T-helper 17 cell (primary cell): Measurements from ENCODE around the gene FOXA2. TPM values are rescaled to one million over a fixed set of nuclear protein-coding genes. Genes with fewer than 3 reads are reported as not detected.

Experiments
- ATAC-seq: fragments of 150-1000 bp; cut with Tn5 transposase; 2 replicates; pipeline ENCODE4 v1.10.0; 2021; ENCODE audit warnings: mild to moderate bottlenecking, moderate library complexity
- DNase-seq, 3 donors: peaks; one replicate each; pipeline versions ENCODE4 v3.0.0 to v3.0.0-alpha.2; 2020 to 2021
- H3K9me3 ChIP-seq: one replicate; pipeline ENCODE4 v1.7.0; 2013; ENCODE audit warnings: low read length, mild to moderate bottlenecking; ENCODE audit not compliant: control insufficient read depth, poor library complexity, severe bottlenecking
- H3K27ac Mint-ChIP-seq: one replicate; pipeline ENCODE4 v1.8.0; 2022; ENCODE audit warnings: mild to moderate bottlenecking, moderate library complexity, mixed read lengths
- H3K27me3 Mint-ChIP-seq: one replicate; pipeline ENCODE4 v1.8.0; 2022; ENCODE audit warnings: mixed read lengths
- H3K36me3 Mint-ChIP-seq: one replicate; pipeline ENCODE4 v1.8.0; 2022; ENCODE audit warnings: low read depth, mixed read lengths
- H3K4me1 Mint-ChIP-seq: one replicate; pipeline ENCODE4 v1.8.0; 2022; ENCODE audit warnings: mild to moderate bottlenecking, mixed read lengths
- H3K4me3 Mint-ChIP-seq: one replicate; pipeline ENCODE4 v1.8.0; 2022; ENCODE audit warnings: mild to moderate bottlenecking, moderate library complexity, mixed read lengths
- total RNA-seq, 4 donors: library from RNA in 2 of 4; stranded (reverse) in 2 of 4; gene quantifications; one replicate each; pipeline ENCODE4 v1.2.3 and lab custom pipeline; 2022 to 2026

The FOXA2 gene
- total RNA-seq (not detected), total RNA-seq (lab: John Stamatoyannopoulos, UW) (0 reads per million in 2 donors)

DNA sequence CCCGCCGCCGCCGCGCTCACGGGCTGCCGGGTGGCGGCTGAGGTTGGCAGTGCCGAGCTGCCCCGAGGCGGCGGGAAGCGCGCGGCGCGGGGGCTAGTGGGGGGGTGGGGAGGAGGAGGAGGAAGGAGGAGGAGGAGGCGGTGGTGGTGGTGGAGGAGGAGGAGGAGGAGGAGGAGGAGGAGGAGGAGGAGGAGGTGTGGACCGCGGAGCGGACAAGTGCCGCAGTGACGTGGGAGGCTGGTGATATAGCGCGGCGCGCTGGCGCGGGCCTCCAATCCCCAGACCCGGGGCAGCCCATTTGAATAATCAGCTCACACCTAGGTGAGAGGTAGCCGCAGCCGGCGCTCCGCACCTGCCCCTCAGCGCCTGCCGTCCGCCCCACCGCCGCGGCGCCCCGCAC lies at the start of gene FOXA2:
FOXA2 (minus strand) TSS at position 51 of the 400 bp plus-strand sequence. CDS start 294 bp downstream, outside the sequence.
- DNase-seq (no peak), ATAC-seq (no peak)
- no peaks in the 10 kb centered on the region for H3K4me1 Mint-ChIP-seq
- H3K4me3 Mint-ChIP-seq: no peak within 1 kb of the TSS
- H3K36me3 Mint-ChIP-seq: no peaks in the 10 kb centered on the region
- no peaks in the 10 kb centered on the region for H3K9me3 ChIP-seq
- H3K27me3 Mint-ChIP-seq: peaks cover 42% of the 10 kb centered on the region
- no peak within 1 kb of the TSS for H3K27ac Mint-ChIP-seq

DNA sequence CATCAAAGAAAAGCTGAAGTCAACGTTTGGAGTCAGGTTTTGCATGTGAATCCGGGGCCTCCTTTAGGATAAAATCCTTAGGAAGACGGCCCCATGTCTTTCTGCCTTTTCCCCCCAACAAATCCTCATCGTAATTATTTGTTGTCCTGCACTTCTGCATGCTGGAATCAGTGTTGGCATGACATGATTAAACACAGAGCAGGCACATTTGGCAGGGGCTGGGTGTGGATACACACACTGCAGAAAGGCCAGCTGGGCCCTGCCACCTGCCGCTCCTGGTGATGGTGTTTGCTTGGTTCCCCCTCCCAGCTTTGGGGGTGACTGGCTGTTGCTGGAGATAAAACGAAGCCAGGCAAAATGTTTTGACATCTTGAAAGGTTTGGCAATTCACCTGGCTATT lies 46.3 kb upstream of the FOXA2 start:
- no peak for ATAC-seq
- H3K4me1 Mint-ChIP-seq: no peaks in the 10 kb centered on the region
- no peaks in the 10 kb centered on the region for H3K27me3 Mint-ChIP-seq
- H3K36me3 Mint-ChIP-seq: no peaks in the 10 kb centered on the region
- H3K9me3 ChIP-seq: no peaks in the 10 kb centered on the region
- H3K4me3 Mint-ChIP-seq: no peak overlapping the region
- H3K27ac Mint-ChIP-seq: no peak overlapping the region
- DNase-seq: no peak

DNA sequence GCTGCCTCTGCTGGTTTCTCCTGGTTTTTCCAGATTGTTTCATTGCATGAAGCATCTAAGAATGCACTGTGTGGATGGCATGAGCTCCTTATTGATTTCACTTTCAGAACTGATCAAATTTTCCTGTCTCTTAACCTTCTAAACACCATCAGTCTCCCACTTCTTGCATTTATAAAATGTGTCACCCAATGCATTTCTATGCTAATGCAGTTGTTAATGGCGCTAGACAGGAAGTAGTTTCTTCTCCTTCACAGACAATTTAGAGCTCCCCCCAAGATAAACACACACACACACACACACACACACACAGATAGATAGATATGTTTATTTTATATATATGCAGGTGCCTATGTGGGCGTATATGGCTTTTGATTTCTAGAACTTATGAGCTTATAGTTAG lies 45.6 kb upstream of the FOXA2 start:
- H3K27ac Mint-ChIP-seq: no peak overlapping the region

DNA sequence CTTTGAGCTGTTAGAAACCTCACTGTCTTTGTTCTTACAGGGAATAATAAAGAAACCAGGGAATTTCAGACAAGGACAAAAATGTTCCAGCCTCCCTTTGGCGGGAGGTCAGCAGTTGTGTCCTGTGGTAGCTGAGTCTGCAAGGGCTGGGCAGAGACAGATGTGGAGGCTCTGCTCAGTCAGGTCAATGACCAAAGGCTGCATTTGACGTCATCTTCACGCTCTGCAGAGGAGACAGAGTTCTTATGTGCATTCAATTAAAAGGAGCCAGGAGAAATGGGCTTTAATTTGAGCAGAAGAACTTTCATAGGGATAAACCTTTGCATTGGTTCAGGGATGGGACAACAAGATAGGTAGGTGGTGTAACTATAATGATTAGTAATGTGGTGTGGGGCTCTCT lies 45.1 kb upstream of the FOXA2 start:
- ATAC-seq: no peak
- Mint-ChIP-seq H3K27ac (no peak overlapping the region), H3K4me3 (no peak overlapping the region), H3K27me3 (no peaks in the 10 kb centered on the region), H3K36me3 (no peaks in the 10 kb centered on the region), H3K4me1 (no peaks in the 10 kb centered on the region)
- no peak for DNase-seq
- H3K9me3 ChIP-seq: no peaks in the 10 kb centered on the region

More for the DNA sequence above, 45.6 kb upstream of the FOXA2 start:
- no peak for ATAC-seq
- DNase-seq: no peak
- H3K9me3 ChIP-seq: no peaks in the 10 kb centered on the region
- Mint-ChIP-seq H3K4me1 (no peaks in the 10 kb centered on the region), H3K27me3 (no peaks in the 10 kb centered on the region), H3K4me3 (no peak overlapping the region), H3K36me3 (no peaks in the 10 kb centered on the region)

DNA sequence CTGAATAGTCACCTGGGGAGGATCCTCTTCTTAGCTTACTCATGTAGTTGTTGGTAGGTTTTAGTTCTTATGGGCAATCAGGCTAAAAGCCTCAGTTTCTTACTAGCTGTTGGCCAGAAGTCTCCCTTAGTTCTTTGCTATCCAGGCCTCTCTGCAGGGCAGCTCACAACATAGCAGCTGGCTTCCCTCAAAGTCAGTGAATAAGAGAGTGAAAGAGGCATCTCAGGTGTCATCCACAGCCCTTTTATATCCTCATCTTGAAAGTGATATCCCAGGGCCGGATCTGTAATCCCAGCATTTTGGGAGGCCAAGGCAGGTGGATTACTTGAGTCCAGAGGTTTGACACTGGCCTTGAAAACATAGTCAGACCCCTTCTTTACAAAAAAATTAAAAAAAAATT lies 42.1 kb upstream of the FOXA2 start:
- no peak for DNase-seq
- Mint-ChIP-seq H3K27me3 (no peaks in the 10 kb centered on the region), H3K27ac (no peak overlapping the region)

DNA sequence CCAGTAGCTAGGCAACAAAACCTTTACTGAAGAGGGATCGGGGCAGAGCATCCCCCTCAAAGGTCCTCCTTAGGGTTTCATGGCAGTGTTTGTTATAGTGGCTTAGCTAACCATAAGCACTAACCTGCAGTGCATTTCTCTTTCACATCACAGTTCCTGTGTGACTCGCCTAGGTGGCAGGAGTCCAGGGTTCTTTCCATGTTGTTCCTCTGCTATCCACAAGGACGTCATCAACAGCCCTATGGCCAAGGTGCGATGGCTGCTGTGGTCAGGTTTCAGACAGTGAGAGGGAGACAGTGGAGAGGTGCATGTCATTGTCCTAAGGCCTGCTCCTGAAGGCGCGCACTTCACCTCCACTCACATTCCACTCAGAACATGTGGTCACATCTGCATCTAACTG lies 38.8 kb upstream of the FOXA2 start:
- Mint-ChIP-seq H3K4me1 (no peaks in the 10 kb centered on the region), H3K36me3 (no peaks in the 10 kb centered on the region), H3K27me3 (no peaks in the 10 kb centered on the region), H3K27ac (no peak overlapping the region), H3K4me3 (no peak overlapping the region)
- ATAC-seq: no peak
- H3K9me3 ChIP-seq: no peaks in the 10 kb centered on the region
- DNase-seq: no peak

More for the DNA sequence above, 42.1 kb upstream of the FOXA2 start:
- Mint-ChIP-seq H3K4me1 (no peaks in the 10 kb centered on the region), H3K4me3 (no peak overlapping the region), H3K36me3 (no peaks in the 10 kb centered on the region)
- no peaks in the 10 kb centered on the region for H3K9me3 ChIP-seq
- no peak for ATAC-seq

DNA sequence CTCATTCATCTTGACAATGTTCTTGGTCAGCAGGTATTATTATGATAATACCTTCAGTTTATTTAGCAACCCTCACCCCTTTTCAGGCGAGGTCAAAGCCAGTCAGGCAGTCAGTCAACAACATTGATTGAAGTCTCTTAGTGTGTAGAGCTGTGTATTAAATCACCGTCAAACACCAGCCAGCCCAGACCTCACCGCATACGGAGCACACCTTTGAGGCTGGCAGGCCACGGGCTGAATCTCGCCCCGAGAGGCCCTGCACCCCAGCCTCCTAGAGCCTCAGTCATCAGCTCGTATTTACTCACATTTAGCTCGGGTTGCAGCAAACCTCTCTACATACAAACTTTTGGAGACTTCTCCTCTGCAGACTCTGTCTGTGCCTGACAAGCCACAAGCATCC lies 36.0 kb upstream of the FOXA2 start:
- Mint-ChIP-seq H3K4me1 (no peaks in the 10 kb centered on the region), H3K36me3 (no peaks in the 10 kb centered on the region), H3K27me3 (no peaks in the 10 kb centered on the region), H3K27ac (no peak overlapping the region), H3K4me3 (no peak overlapping the region)
- no peak for DNase-seq
- no peaks in the 10 kb centered on the region for H3K9me3 ChIP-seq
- no peak for ATAC-seq

DNA sequence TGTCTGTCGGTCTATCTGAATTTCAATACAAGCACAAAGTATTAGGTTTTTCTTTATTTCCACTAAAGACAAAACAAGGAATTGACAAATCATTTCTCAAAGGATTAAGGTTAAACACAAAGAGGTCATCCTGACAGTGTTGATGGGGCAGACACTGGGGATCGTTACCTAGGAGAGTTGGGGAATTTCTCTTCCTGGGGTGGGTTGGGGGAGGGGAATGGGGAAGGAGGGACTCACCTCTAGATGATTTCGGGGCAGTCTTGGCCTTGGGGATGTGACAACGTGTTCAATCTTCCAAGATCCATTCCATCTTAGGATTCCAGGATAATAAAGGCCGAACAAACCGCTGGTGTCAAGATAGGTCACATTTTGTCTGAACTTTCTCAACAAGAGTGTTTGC lies 35.4 kb upstream of the FOXA2 start:
- Mint-ChIP-seq H3K36me3 (no peaks in the 10 kb centered on the region), H3K4me1 (no peaks in the 10 kb centered on the region), H3K4me3 (no peak overlapping the region), H3K27ac (no peak overlapping the region), H3K27me3 (no peaks in the 10 kb centered on the region)
- no peak for ATAC-seq
- DNase-seq: no peak
- no peaks in the 10 kb centered on the region for H3K9me3 ChIP-seq

DNA sequence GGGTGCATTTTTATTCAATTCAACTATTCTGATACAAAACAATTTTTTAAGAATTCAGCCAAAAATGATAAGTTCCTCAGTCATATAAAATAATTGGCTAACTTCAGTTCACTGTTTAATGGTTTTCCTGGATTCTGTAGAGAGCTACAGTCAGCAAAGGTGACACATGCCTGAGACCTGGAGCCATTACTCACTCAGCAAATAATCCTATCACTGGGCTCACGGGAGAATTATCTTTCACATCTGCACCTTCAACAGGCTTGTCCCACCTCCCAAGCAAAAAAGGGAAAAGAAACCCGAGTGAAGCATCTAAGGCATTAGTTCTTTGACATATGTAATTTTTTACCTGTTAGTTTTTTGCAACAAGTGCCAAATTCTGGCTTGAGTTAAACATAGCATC lies 34.9 kb upstream of the FOXA2 start:
- H3K9me3 ChIP-seq: no peaks in the 10 kb centered on the region
- Mint-ChIP-seq H3K4me3 (no peak overlapping the region), H3K27me3 (peaks cover 4% of the 10 kb centered on the region), H3K27ac (no peak overlapping the region), H3K4me1 (no peaks in the 10 kb centered on the region), H3K36me3 (no peaks in the 10 kb centered on the region)
- ATAC-seq (no peak), DNase-seq (no peak)

DNA sequence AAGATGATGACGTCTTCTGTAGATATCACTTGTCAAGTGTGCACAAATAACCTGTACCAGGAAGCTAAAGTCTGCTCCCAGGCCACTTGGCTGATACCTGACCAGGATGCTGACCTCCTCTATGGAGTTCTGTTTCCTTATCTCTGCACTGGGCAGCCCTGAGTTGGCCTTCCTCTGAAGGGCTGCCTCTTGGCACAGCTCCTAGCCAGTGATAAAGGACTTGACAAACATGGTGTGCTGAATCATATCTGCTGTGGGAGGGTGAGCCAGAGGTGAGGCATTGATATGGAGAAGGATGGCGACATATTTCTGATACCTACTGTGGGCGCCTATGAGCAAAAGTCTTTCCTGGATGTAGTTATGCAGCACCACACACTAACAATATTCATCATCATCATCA lies 32.8 kb upstream of the FOXA2 start:
- Mint-ChIP-seq H3K27ac (no peak overlapping the region), H3K4me3 (no peak overlapping the region), H3K4me1 (no peaks in the 10 kb centered on the region), H3K36me3 (no peaks in the 10 kb centered on the region), H3K27me3 (peaks cover 4% of the 10 kb centered on the region)
- no peaks in the 10 kb centered on the region for H3K9me3 ChIP-seq
- no peak for DNase-seq
- ATAC-seq: no peak

DNA sequence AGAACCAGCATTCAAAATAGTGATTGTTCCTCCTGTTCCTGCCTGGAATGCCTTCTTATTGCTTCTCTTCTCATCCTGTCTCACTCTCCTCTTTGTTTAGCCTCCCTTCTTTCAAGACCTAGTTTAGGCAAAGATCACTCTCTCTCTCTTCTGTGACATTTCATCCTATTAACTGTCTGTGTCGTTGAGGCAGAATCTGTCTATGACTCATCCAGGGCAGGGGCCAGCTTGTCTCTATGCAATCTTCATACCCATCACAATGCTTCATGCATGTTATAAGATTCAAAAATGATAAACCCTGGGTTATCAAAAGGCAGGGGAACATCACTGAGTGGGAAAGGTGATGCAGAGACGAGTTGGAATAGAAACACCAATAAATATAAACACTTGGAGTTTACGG lies 32.2 kb upstream of the FOXA2 start:
- DNase-seq (no peak), ATAC-seq (no peak)
- H3K9me3 ChIP-seq: no peaks in the 10 kb centered on the region
- Mint-ChIP-seq H3K27ac (no peak overlapping the region), H3K27me3 (peaks cover 4% of the 10 kb centered on the region), H3K4me3 (no peak overlapping the region), H3K36me3 (no peaks in the 10 kb centered on the region), H3K4me1 (no peaks in the 10 kb centered on the region)

DNA sequence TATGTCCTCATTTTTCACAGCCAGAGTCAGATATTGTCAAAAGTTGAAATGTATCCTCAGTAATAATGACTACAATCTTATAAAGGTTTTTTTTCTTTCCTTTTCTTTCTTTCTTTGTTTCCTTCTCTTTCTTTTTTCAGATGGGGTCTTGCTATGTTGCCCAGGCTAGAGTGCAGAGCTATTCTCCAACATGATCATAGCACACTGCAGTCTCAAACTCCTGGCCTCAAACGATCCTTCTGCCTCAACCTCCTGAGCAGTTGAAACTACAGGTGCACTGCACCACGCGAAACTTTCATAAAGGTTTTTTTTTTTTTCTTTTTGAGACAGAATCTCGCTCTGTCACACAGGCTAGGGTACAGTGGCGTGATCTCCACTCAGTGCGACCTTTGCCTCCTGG lies 31.1 kb upstream of the FOXA2 start:
- DNase-seq: no peak
- H3K9me3 ChIP-seq: no peaks in the 10 kb centered on the region
- H3K36me3 Mint-ChIP-seq: no peaks in the 10 kb centered on the region
- peaks cover 4% of the 10 kb centered on the region for H3K27me3 Mint-ChIP-seq
- H3K27ac Mint-ChIP-seq: no peak overlapping the region
- ATAC-seq: no peak
- no peak overlapping the region for H3K4me3 Mint-ChIP-seq
- H3K4me1 Mint-ChIP-seq: no peaks in the 10 kb centered on the region

DNA sequence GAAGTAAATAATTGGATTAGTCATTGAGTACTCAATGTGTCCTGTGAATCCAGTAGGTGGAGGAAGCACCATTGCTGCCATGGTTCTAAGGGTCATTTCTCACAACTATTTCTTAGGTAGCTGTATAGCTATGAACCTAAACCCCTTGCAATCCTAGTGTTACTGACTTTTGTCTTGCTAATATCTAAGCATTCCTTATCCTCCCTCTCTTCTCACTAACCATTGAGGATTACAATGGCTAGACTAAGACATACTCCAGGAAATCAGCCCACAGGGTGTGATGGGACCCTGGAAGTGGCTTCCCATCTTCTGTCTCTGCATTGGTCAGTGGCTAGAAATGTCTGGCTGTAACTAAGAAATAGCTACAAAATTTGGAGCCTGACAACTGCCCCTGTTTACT lies 27.3 kb upstream of the FOXA2 start:
- H3K4me1 Mint-ChIP-seq: no peaks in the 10 kb centered on the region
- H3K36me3 Mint-ChIP-seq: no peaks in the 10 kb centered on the region
- H3K9me3 ChIP-seq: no peaks in the 10 kb centered on the region
- ATAC-seq: no peak
- H3K27me3 Mint-ChIP-seq: peaks cover 4% of the 10 kb centered on the region
- H3K27ac Mint-ChIP-seq: no peak overlapping the region
- H3K4me3 Mint-ChIP-seq: no peak overlapping the region
- DNase-seq: no peak

DNA sequence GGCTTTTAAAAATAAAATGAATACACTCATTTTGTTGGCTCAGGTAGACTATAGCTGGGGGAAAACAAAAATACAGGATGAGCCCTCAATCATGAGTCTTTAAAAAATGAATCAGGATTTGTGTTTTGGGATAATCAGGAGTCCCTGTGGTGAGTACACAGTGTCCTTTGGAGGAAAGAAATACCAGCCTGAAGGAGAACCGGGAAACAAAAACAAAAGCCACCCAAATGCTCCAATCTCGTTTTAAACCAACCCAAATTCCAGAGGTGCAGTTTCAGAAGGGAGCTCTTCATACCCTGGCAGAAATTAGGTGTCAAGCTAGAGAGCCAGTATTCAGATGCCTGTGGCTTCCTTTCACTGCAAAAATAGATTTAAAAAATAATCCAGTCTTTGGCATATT lies 23.3 kb upstream of the FOXA2 start:
- ATAC-seq (no peak), DNase-seq (no peak)
- no peaks in the 10 kb centered on the region for H3K9me3 ChIP-seq
- Mint-ChIP-seq H3K27ac (no peak overlapping the region), H3K36me3 (no peaks in the 10 kb centered on the region), H3K4me1 (no peaks in the 10 kb centered on the region), H3K27me3 (no peaks in the 10 kb centered on the region), H3K4me3 (no peak overlapping the region)

DNA sequence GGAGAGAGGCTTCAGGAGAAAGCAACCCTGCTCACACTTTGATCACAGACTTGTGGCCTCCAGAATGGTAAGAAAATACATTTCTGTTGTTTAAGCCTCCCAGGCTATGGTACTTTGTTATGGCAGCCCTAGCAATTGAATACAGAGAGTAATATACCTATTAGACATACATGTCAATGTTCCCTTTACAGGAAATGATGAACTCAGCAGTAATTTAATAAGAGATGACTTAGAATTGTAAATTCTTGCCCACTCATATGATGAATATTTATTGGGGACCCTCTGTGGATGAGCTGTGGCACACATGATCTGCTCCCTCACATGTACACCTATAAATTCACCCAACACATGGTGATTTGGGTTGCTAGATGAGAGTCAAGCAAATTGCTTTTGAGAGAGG lies 20.4 kb upstream of the FOXA2 start:
- no peaks in the 10 kb centered on the region for H3K36me3 Mint-ChIP-seq

More for the DNA sequence above, 20.4 kb upstream of the FOXA2 start:
- no peak overlapping the region for H3K27ac Mint-ChIP-seq
- ATAC-seq (no peak), DNase-seq (no peak)
- no peaks in the 10 kb centered on the region for H3K4me1 Mint-ChIP-seq
- H3K4me3 Mint-ChIP-seq: no peak overlapping the region
- H3K27me3 Mint-ChIP-seq: no peaks in the 10 kb centered on the region
- no peaks in the 10 kb centered on the region for H3K9me3 ChIP-seq
